GM19099 (cell line): Measurements from ENCODE around the gene FHIT.

Source experiments
- POLR2A ChIP-seq: IDR thresholded peaks from 3 replicates; pipeline ENCODE4 v1.6.1; 2011; ENCODE audit warnings: low read depth; ENCODE audit not compliant: insufficient read length; ENCODE audit errors: extremely low read depth

Gene FHIT

GRCh38 chr3:60453326-60453725, 797.9 kb downstream of the FHIT start:
- no peak for TF ChIP-seq POLR2A

GRCh38 chr3:60448696-60449095, 802.6 kb downstream of the FHIT start:
- TF ChIP-seq POLR2A, result no peak

DNA sequence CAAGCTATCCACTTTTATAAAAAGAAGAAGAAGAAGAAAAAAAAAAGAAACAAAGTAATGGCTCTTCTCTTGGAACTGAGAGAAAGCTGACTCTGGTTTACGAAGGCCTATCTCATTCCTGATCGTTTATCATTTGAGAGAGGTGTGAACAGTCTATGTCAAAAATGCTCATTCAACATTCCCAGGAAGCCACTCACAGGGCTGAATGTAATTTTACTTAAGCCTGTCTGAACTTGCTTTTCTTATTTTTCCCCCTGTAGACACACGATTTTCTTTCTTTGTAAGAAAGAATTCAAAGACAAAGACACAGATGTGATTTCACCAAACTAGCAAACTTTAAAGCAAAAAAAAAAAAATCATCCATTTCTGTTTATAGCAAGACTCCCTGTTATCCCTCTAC, 805.8 kb downstream of the FHIT start:
- no peak for TF ChIP-seq POLR2A

DNA sequence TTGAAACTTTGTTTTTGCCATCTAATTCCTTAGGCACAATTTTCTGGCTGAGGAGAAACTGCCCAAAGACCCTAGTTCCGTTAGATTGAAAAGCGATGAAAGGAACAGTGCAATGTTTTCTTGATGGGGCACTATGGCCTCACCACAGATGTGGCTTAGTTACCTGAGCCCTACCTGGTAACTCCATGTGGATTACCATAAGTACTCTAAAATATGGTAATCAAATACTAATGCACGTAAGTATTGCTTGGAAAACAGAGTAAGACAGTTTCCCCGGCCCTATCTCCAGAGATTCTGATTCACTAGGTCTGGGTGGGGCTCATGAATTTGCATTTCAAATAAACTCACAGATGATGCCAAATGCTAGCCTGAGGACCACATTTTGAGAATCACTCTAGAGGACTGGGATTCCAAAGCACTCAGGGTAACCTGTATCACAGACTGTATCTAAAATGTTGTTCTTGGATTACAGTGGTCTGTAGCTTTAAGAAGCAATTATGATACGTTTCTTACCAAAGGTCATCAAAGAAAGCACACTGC, 806.3 kb downstream of the FHIT start:
- no peak for TF ChIP-seq POLR2A

DNA sequence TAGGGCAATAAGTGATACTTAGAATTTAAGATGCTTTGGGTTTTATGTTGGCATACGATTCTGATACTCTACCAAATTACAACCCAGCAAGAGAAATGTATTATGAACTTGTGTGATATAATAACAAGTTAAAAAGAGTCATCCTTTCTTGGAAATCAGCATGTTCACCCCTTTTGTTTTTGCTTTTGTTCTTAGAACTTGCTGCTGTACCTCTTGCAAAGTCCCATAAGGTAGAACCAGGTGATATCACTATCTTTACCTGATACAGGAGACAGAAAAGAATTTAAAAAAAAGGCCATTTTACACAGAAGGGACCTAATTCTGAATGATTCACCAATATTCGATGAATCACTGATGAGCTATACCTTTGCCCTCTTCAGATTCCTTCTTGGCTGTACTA, 810.4 kb downstream of the FHIT start:
- TF ChIP-seq POLR2A, result no peak

GRCh38 chr3:60435941-60436650, 815.2 kb downstream of the FHIT start:
- no peak for TF ChIP-seq POLR2A

- TF ChIP-seq POLR2A, result no peak
These were observed 816.3 kb downstream of the FHIT start for GRCh38 chr3:60434950-60435349.

GRCh38 chr3:60434323-60434722, 816.9 kb downstream of the FHIT start:
- no peak for TF ChIP-seq POLR2A

- no peak for TF ChIP-seq POLR2A
These were observed 819.7 kb downstream of the FHIT start for GRCh38 chr3:60431599-60431958.

- no peak for TF ChIP-seq POLR2A
These were observed 821.0 kb downstream of the FHIT start for GRCh38 chr3:60430205-60430604.

DNA sequence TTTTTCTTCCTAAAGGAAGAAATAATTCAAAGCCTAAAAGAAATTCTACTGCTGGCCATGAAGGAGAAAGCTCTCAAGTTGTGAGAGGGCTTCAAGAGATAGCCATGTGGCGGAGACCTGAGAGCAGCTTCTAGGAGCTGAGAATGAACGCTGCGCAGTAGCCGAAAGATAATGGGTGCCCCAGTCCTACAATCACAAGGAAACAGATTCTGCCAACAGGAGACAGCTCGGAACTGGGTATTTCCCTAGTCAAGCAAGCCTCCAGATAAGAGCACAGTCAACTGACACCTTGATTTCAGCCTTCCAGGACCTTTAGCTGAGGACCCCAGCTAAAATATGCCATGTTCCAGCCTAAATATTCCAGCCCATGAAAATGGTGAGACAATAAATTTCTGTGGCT, 824.1 kb downstream of the FHIT start:
- TF ChIP-seq POLR2A, result no peak

DNA sequence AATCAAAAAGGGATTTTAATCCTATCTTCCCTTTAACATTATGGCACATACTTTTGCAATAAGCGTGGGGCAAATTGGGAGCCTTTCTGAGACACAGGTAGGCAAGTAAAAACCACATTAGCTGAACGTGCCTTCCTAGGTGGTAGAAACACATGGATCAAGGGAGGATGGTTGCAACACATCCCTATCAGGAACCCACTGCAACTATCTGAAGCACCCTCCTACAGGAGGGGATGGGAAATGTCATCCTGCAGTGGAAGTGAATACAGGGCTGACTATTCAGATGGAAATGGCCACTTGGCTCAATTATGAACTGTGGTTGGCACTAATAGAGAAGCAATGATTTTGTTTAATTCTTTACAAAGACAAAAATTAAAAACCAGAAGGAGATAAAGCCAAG, 826.3 kb downstream of the FHIT start:
- TF ChIP-seq POLR2A, result no peak

DNA sequence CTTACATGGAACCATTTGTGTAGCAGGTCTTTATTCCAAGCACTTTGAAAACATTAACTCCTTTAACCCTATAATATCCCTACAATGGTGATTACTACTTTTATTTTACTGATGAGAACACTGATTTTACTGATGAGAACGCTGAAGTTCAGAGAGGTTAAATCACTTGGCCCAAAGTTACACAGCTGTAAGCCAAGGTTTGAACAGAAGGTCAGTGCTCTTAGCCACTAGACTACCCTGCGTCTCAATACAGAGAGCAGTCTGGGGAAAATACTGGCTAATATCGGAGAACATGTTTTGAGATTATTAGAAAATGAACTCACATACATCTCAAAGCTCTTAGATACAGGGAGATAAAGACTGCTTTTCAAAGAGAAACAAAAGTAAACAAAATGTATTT, 827.2 kb downstream of the FHIT start:
- TF ChIP-seq POLR2A, result no peak

DNA sequence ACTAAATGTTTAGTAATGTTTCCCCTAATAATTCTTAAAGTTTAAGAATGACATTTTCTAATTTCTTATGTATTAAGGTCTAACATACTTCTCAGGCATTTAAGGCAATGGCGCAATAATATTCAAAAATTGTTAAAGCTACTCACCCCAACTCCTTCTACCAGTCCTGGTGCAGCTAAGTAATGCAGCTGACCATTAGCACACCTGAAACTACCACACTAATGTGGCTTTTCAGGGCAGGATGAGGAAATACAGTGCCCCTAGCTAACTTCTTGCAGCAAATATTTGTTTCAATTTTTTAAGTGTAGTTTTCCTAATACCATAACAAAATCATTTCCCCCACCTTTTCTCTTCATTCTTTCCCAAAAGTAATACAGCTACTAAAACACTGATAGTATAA, 827.7 kb downstream of the FHIT start:
- TF ChIP-seq POLR2A, result no peak

DNA sequence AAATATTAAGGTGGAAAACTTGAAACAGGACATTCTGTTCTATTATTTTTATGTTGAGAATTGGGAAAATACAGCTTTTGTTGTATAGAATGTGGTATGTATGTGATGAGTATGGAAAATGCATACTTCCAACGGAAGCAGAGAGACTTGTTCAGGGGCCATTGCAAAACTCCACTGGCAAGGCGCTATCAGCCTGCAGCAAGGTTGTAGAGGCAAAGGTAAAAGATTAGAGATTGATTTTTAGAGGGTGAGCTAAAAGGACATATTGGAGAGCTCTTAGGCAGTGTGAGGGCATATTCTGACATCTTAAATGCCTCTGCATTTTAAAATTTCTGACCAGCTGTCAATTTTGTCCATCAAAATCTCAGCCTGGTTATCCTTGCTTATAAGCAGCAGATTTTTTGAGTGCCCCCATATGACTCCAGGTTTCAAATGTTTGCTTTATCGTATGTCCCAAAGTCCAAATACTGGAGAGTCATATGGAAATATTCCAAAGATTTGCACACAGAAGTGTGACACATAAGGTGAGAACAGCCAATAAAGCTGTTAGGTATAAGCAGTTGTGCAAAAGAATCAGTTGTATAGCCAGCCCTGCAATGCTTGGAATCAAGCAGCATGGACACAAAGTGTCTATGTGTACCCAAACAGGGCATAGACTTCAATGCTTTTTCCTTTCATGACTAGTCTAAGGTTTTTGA, 829.4 kb downstream of the FHIT start:
- no peak for TF ChIP-seq POLR2A

- TF ChIP-seq POLR2A, result no peak
These were observed 833.7 kb downstream of the FHIT start for GRCh38 chr3:60417576-60417975.
